SK-N-SH (cell line): ENCODE measurements around the gene TNIP2. TPM values are rescaled to one million over a fixed set of nuclear protein-coding genes. Genes with fewer than 3 reads are reported as not detected.

Experiments
- CTCF ChIA-PET: fragments of 300-600, 350-600 bp; formaldehyde crosslinking; extraction: SDS; loops from one replicate; lab custom pipeline; 2021; lab: Yijun Ruan, JAX
- POLR2A ChIA-PET: fragments of 350-600 bp; sonication (Branson Sonifier 250); formaldehyde crosslinking; extraction: SDS; loops from one replicate; lab custom pipeline; 2020; ENCODE audit warnings: antibody characterized with exemption, inconsistent platforms; lab: Yijun Ruan, JAX
- DNase-seq: peaks from one replicate; pipeline ENCODE4 v3.0.0; 2012
- H2AFZ ChIP-seq: fragments of 200-600 bp; sonication (generic); 2 replicates; pipeline ENCODE4 v1.8.1; 2016; ENCODE audit warnings: antibody characterized with exemption, mild to moderate bottlenecking, low read depth
- H3F3A ChIP-seq: fragments of 200-600 bp; sonication (generic); replicated peaks from 2 replicates; pipeline ENCODE3; 2016; ENCODE audit warnings: antibody characterized with exemption, mild to moderate bottlenecking; ENCODE audit not compliant: insufficient read depth
- H3K27ac ChIP-seq, 2 experiments: fragments of 200-500 bp in 1 of 2; fragments of 200-600 bp in 1 of 2; sonication (Bioruptor generic) in 1 of 2; sonication (generic), shearing (Covaris generic) in 1 of 2; 2 replicates each; pipeline versions ENCODE4 v1.5.1 to v1.6.1; 2014 to 2016; ENCODE audit warnings: low read depth in 2 of 2, inconsistent platforms in 1 of 2, low read length in 1 of 2, mild to moderate bottlenecking in 1 of 2, mixed read lengths in 1 of 2
- H3K27me3 ChIP-seq: fragments of 200-600 bp; sonication (generic), shearing (Covaris generic); 2 replicates; pipeline ENCODE4 v1.6.1; 2016; ENCODE audit warnings: mixed run types; ENCODE audit not compliant: insufficient read depth
- H3K36me3 ChIP-seq, 2 experiments: fragments of 200-500 bp in 1 of 2; fragments of 200-600 bp in 1 of 2; sonication (Bioruptor generic) in 1 of 2; sonication (generic) in 1 of 2; replicated peaks in 1 of 2; 2 replicates each; pipeline versions ENCODE3 to v1.5.1; 2014 to 2016; ENCODE audit warnings: low read length in 1 of 2, mild to moderate bottlenecking in 1 of 2; ENCODE audit not compliant: insufficient read depth in 2 of 2, control insufficient read depth in 1 of 2
- H3K4me1 ChIP-seq, 2 experiments: fragments of 200-500 bp in 1 of 2; fragments of 200-600 bp in 1 of 2; sonication (Bioruptor generic) in 1 of 2; sonication (generic), shearing (Covaris generic) in 1 of 2; 2 replicates each; pipeline versions ENCODE4 v1.5.1 to v1.6.1; 2014 to 2016; ENCODE audit warnings: low read depth in 1 of 2, low read length in 1 of 2, mixed run types in 1 of 2; ENCODE audit not compliant: insufficient read depth in 2 of 2, control insufficient read depth in 1 of 2
- H3K4me2 ChIP-seq: fragments of 200-600 bp; sonication (generic), shearing (Covaris generic); 2 replicates; pipeline ENCODE4 v1.6.1; 2017; ENCODE audit warnings: mixed run types
- H3K4me3 ChIP-seq, 2 experiments: fragments of 200-500 bp in 1 of 2; fragments of 200-600 bp in 1 of 2; sonication (Bioruptor generic) in 1 of 2; sonication (generic), shearing (Covaris generic) in 1 of 2; 2 replicates each; pipeline versions ENCODE4 v1.5.1 to v1.8.1; 2014 to 2016; ENCODE audit warnings: low read depth in 2 of 2, inconsistent platforms in 1 of 2, low read length in 1 of 2, mild to moderate bottlenecking in 1 of 2, mixed read lengths in 1 of 2, moderate library complexity in 1 of 2
- H3K79me2 ChIP-seq: fragments of 200-600 bp; sonication (generic); 2 replicates; pipeline ENCODE4 v1.8.1; 2017; ENCODE audit warnings: mild to moderate bottlenecking; ENCODE audit not compliant: insufficient read depth
- H3K9ac ChIP-seq: fragments of 200-600 bp; sonication (generic); 2 replicates; pipeline ENCODE4 v1.6.1; 2017; ENCODE audit warnings: mixed run types
- H3K9me2 ChIP-seq: fragments of 200-600 bp; sonication (generic); 2 replicates; pipeline ENCODE4 v1.6.1; 2017; ENCODE audit warnings: mixed run types
- H3K9me3 ChIP-seq: fragments of 200-600 bp; sonication (generic); 2 replicates; pipeline ENCODE4 v1.6.1; 2017; ENCODE audit warnings: mixed run types, mild to moderate bottlenecking, moderate library complexity
- H4K20me1 ChIP-seq: fragments of 200-600 bp; sonication (generic); 2 replicates; pipeline ENCODE4 v1.6.1; 2017; ENCODE audit warnings: mild to moderate bottlenecking, mixed run types; ENCODE audit not compliant: insufficient read depth
- CTCF ChIP-seq: fragments of 200-600 bp; sonication (generic); IDR thresholded peaks from 2 replicates; pipeline ENCODE4 v1.6.1; 2017; ENCODE audit warnings: antibody characterized with exemption, mild to moderate bottlenecking, moderate library complexity
- ELF1 ChIP-seq: IDR thresholded peaks from 2 replicates; pipeline ENCODE4 v1.4.0; 2012
- EZH2phosphoT487 ChIP-seq: fragments of 200-600 bp; sonication (generic); IDR thresholded peaks from 2 replicates; pipeline ENCODE4 v1.6.1; 2017; ENCODE audit warnings: low read depth, mixed run types, mild to moderate bottlenecking, antibody characterized with exemption, moderate library complexity, borderline replicate concordance
- FOSL2 ChIP-seq: IDR thresholded peaks from 2 replicates; pipeline ENCODE4 v1.4.0; 2012; ENCODE audit warnings: low read depth, mild to moderate bottlenecking, moderate library complexity, borderline replicate concordance
- FOXJ3 ChIP-seq: sonication (generic); formaldehyde crosslinking; IDR thresholded peaks from 2 replicates; pipeline ENCODE4 v1.5.1; 2020; ENCODE audit warnings: mild to moderate bottlenecking, missing genetic modification reagents
- GABPA ChIP-seq: IDR thresholded peaks from 2 replicates; pipeline ENCODE4 v1.4.0; 2012; ENCODE audit warnings: low read depth, mild to moderate bottlenecking
- JUND ChIP-seq: IDR thresholded peaks from 2 replicates; pipeline ENCODE4 v1.4.0; 2012
- MEF2A ChIP-seq: IDR thresholded peaks from 2 replicates; pipeline ENCODE4 v1.4.0; 2012; ENCODE audit warnings: low read depth, borderline replicate concordance
- MXI1 ChIP-seq: IDR thresholded peaks from 2 replicates; pipeline ENCODE4 v1.6.1; 2012; ENCODE audit warnings: mild to moderate bottlenecking, low read depth, low read length, improper control_type of control experiment
- NFIC ChIP-seq: IDR thresholded peaks from 2 replicates; pipeline ENCODE4 v1.4.0; 2012; ENCODE audit warnings: borderline replicate concordance
- NRF1 ChIP-seq: IDR thresholded peaks from 2 replicates; pipeline ENCODE4 v1.6.1; 2012; ENCODE audit warnings: low read depth, mild to moderate bottlenecking, low read length
- RXRA ChIP-seq: IDR thresholded peaks from 2 replicates; pipeline ENCODE4 v1.4.0; 2012; ENCODE audit warnings: low read depth, mild to moderate bottlenecking, borderline replicate concordance
- TAF1 ChIP-seq: IDR thresholded peaks from 2 replicates; pipeline ENCODE4 v1.6.1; 2012; ENCODE audit warnings: low read depth, mild to moderate bottlenecking, low read length, moderate library complexity, borderline replicate concordance
- TCF12 ChIP-seq: IDR thresholded peaks from 2 replicates; pipeline ENCODE4 v1.4.0; 2012
- WGBS: methylation state at CpG from one replicate; pipeline ENCODE4 v1.1.6; 2017; ENCODE audit warnings: low lambda C conversion rate; 5-methylcytosine and 5-hydroxymethylcytosine counted together
- polyA plus RNA-seq, 3 experiments: library from polyadenylated mRNA; depleted of rRNA; stranded (reverse); fragments of >200 nt; gene quantifications; 2 replicates each; pipeline ENCODE4 v1.2.3, GENCODE V29; 2012
- TF ChIP-seq, protein P1 (sequence below): IDR thresholded peaks from 2 replicates; pipeline ENCODE4 v1.6.1; 2012; ENCODE audit warnings: mild to moderate bottlenecking, low read depth, low read length, moderate library complexity
- TF ChIP-seq, protein P2 (sequence below): IDR thresholded peaks from 2 replicates; pipeline ENCODE4; 2012
- TF ChIP-seq, protein P3 (sequence below): fragments of 150-350 bp; IDR thresholded peaks from 2 replicates; pipeline ENCODE4 v1.6.1; 2016; ENCODE audit warnings: mild to moderate bottlenecking, low read depth, low read length
- TF ChIP-seq, protein P4 (sequence below): IDR thresholded peaks from 2 replicates; pipeline ENCODE4 v1.4.0; 2012; ENCODE audit warnings: low read depth

The TNIP2 gene
- polyA plus RNA-seq, 1 of the 3 experiments (the other 2 are of a cell fraction) = 78.9 TPM

DNA sequence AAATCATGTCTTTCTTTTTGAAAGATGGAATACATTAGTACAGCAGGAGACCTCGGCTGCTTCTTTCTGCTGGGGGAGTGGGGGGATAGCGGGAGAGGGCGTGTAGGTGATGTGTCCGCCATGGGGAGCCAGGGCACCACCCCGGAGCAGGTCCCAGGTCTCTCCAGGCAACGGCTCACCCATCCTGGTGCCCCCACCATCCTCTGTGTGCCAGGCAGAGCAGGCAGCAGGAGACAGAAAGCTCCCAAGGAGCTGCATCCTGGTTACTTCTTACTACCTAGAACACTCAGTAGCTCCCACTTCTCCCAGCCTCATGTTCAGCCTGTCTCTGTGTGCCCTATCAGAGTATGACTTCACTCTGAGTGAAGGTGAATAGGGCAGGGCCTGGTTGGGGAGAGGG is 23.6 kb downstream of the TNIP2 start (continued):
- TF ChIP-seq, protein P1, sequence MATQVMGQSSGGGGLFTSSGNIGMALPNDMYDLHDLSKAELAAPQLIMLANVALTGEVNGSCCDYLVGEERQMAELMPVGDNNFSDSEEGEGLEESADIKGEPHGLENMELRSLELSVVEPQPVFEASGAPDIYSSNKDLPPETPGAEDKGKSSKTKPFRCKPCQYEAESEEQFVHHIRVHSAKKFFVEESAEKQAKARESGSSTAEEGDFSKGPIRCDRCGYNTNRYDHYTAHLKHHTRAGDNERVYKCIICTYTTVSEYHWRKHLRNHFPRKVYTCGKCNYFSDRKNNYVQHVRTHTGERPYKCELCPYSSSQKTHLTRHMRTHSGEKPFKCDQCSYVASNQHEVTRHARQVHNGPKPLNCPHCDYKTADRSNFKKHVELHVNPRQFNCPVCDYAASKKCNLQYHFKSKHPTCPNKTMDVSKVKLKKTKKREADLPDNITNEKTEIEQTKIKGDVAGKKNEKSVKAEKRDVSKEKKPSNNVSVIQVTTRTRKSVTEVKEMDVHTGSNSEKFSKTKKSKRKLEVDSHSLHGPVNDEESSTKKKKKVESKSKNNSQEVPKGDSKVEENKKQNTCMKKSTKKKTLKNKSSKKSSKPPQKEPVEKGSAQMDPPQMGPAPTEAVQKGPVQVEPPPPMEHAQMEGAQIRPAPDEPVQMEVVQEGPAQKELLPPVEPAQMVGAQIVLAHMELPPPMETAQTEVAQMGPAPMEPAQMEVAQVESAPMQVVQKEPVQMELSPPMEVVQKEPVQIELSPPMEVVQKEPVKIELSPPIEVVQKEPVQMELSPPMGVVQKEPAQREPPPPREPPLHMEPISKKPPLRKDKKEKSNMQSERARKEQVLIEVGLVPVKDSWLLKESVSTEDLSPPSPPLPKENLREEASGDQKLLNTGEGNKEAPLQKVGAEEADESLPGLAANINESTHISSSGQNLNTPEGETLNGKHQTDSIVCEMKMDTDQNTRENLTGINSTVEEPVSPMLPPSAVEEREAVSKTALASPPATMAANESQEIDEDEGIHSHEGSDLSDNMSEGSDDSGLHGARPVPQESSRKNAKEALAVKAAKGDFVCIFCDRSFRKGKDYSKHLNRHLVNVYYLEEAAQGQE = no peak
- TF ChIP-seq JUND = no peak
- TF ChIP-seq GABPA = no peak
- TF ChIP-seq NRF1 = no peak

- Histone ChIP-seq H2AFZ (no peak overlapping the region), H3K36me3 (peaks cover 18 to 41% of the 10 kb centered on the region in 2 experiments), H3K9ac (no peak overlapping the region), H3K9me3 (0 out of 2 replicates have a peak, but pooled peaks cover 2% of the 10 kb centered on the region), H3F3A (peaks cover 14% of the 10 kb centered on the region), H3K79me2 (no peaks in the 10 kb centered on the region), H3K9me2 (no peaks in the 10 kb centered on the region), H3K27me3 (no peaks in the 10 kb centered on the region), H3K4me1 (no peaks in the 10 kb centered on the region; a peak in 1 of 4 replicates), H3K4me3 (no peak overlapping the region), H3K27ac (no peak overlapping the region), H4K20me1 (no peaks in the 10 kb centered on the region), H3K4me2 (no peak overlapping the region)
- TF ChIP-seq FOSL2 = no peak
- TF ChIP-seq, protein P2, sequence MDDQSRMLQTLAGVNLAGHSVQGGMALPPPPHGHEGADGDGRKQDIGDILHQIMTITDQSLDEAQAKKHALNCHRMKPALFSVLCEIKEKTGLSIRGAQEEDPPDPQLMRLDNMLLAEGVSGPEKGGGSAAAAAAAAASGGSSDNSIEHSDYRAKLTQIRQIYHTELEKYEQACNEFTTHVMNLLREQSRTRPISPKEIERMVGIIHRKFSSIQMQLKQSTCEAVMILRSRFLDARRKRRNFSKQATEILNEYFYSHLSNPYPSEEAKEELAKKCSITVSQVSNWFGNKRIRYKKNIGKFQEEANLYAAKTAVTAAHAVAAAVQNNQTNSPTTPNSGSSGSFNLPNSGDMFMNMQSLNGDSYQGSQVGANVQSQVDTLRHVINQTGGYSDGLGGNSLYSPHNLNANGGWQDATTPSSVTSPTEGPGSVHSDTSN = no peak
- no peak for TF ChIP-seq NFIC
- no peak for TF ChIP-seq FOXJ3 (CRISPR knock-in tag)
- TF ChIP-seq CTCF = no peak
- TF ChIP-seq, protein P3, sequence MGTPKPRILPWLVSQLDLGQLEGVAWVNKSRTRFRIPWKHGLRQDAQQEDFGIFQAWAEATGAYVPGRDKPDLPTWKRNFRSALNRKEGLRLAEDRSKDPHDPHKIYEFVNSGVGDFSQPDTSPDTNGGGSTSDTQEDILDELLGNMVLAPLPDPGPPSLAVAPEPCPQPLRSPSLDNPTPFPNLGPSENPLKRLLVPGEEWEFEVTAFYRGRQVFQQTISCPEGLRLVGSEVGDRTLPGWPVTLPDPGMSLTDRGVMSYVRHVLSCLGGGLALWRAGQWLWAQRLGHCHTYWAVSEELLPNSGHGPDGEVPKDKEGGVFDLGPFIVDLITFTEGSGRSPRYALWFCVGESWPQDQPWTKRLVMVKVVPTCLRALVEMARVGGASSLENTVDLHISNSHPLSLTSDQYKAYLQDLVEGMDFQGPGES = no peak
- no peak for TF ChIP-seq JUND
- TF ChIP-seq EZH2phosphoT487 = no peak
- no peak for TF ChIP-seq RXRA
- no peak for TF ChIP-seq TAF1
- TF ChIP-seq ELF1 = no peak
- TF ChIP-seq MXI1 = no peak
- TF ChIP-seq, protein P4, sequence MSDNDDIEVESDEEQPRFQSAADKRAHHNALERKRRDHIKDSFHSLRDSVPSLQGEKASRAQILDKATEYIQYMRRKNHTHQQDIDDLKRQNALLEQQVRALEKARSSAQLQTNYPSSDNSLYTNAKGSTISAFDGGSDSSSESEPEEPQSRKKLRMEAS = no peak
- no peak for TF ChIP-seq MEF2A
- TF ChIP-seq TCF12 = no peak
- CTCF ChIA-PET = no interaction called here
- DNase-seq = no peak
- POLR2A ChIA-PET = interaction anchor here (1.6 kb wide), 1 partner anchor 24 kb away, joined by 3 read pairs; the partner anchor contains the start of gene TNIP2
- WGBS = 95% methylated on average over 28 of the region's 28 CpGs
These were observed 24.2 kb downstream of the TNIP2 start for GRCh38 chr4:2731907-2732317.
